SK-N-SH (cell line): ENCODE results near the gene CLDN5.

Experiments
- JUND ChIP-seq: IDR thresholded peaks from 2 replicates; pipeline ENCODE4 v1.4.0; 2012
- RCOR1 ChIP-seq: fragments of 150-350 bp; IDR thresholded peaks from 2 replicates; pipeline ENCODE4 v1.6.1; 2017; ENCODE audit warnings: antibody characterized with exemption, low read length
- TF ChIP-seq, protein P1 (sequence below): fragments of 200-600 bp; sonication (generic); IDR thresholded peaks from 2 replicates; pipeline ENCODE4 v1.6.1; 2017; ENCODE audit warnings: antibody characterized with exemption, mild to moderate bottlenecking, moderate library complexity
- TF ChIP-seq, protein P2 (sequence below): IDR thresholded peaks from 2 replicates; pipeline ENCODE4 v1.4.0; 2012; ENCODE audit warnings: low read depth
- TF ChIP-seq, protein P3 (sequence below): IDR thresholded peaks from 2 replicates; pipeline ENCODE4 v1.6.1; 2012; ENCODE audit warnings: mild to moderate bottlenecking, low read depth, low read length, moderate library complexity

DNA sequence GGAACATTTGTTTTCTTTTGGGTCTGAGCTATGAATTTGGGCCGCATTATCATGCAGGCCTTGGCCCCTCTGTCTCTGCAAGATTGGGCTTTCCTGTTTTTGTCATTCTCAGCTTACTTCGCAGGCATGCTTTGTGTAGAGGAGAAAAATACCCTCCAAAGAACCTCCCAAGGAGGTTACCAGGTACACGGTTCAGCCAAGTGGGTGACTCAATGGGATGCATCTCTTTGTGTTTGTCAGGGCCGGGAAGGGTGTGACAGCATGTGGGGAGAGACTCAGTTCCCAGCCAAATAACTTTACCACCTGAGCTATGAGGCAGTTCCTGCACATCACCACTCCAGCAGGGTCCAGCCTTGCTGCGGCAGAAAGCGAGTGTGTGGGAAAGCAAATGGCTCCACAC lies 47.8 kb upstream of the CLDN5 start:
- TF ChIP-seq, protein P1, sequence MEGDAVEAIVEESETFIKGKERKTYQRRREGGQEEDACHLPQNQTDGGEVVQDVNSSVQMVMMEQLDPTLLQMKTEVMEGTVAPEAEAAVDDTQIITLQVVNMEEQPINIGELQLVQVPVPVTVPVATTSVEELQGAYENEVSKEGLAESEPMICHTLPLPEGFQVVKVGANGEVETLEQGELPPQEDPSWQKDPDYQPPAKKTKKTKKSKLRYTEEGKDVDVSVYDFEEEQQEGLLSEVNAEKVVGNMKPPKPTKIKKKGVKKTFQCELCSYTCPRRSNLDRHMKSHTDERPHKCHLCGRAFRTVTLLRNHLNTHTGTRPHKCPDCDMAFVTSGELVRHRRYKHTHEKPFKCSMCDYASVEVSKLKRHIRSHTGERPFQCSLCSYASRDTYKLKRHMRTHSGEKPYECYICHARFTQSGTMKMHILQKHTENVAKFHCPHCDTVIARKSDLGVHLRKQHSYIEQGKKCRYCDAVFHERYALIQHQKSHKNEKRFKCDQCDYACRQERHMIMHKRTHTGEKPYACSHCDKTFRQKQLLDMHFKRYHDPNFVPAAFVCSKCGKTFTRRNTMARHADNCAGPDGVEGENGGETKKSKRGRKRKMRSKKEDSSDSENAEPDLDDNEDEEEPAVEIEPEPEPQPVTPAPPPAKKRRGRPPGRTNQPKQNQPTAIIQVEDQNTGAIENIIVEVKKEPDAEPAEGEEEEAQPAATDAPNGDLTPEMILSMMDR = no peak
- TF ChIP-seq RCOR1 = no peak
- TF ChIP-seq, protein P2, sequence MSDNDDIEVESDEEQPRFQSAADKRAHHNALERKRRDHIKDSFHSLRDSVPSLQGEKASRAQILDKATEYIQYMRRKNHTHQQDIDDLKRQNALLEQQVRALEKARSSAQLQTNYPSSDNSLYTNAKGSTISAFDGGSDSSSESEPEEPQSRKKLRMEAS = no peak
- TF ChIP-seq, protein P3, sequence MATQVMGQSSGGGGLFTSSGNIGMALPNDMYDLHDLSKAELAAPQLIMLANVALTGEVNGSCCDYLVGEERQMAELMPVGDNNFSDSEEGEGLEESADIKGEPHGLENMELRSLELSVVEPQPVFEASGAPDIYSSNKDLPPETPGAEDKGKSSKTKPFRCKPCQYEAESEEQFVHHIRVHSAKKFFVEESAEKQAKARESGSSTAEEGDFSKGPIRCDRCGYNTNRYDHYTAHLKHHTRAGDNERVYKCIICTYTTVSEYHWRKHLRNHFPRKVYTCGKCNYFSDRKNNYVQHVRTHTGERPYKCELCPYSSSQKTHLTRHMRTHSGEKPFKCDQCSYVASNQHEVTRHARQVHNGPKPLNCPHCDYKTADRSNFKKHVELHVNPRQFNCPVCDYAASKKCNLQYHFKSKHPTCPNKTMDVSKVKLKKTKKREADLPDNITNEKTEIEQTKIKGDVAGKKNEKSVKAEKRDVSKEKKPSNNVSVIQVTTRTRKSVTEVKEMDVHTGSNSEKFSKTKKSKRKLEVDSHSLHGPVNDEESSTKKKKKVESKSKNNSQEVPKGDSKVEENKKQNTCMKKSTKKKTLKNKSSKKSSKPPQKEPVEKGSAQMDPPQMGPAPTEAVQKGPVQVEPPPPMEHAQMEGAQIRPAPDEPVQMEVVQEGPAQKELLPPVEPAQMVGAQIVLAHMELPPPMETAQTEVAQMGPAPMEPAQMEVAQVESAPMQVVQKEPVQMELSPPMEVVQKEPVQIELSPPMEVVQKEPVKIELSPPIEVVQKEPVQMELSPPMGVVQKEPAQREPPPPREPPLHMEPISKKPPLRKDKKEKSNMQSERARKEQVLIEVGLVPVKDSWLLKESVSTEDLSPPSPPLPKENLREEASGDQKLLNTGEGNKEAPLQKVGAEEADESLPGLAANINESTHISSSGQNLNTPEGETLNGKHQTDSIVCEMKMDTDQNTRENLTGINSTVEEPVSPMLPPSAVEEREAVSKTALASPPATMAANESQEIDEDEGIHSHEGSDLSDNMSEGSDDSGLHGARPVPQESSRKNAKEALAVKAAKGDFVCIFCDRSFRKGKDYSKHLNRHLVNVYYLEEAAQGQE = no peak
- no peak for TF ChIP-seq JUND
